Transverse colon (tissue), 4 donors: Measurements from ENCODE around the gene LRBA.

Source experiments
- POLR2A ChIP-seq: fragments of 450-650 bp; IDR thresholded peaks from one replicate; pipeline ENCODE4 v1.6.1; 2016; ENCODE audit warnings: antibody characterized with exemption, mild to moderate bottlenecking, moderate library complexity
- POLR2AphosphoS5 ChIP-seq, 3 donors: sonication (generic); formaldehyde crosslinking; IDR thresholded peaks; one replicate each; pipeline ENCODE4 v1.6.1; 2016; ENCODE audit warnings: antibody characterized with exemption in 3 of 3
- TF ChIP-seq, protein P1 (sequence below), 5 experiments: fragments of 200-600 bp in 3 of 5; fragments of 450-650 bp in 2 of 5; sonication (generic) in 3 of 5; IDR thresholded peaks; 1 replicate in 2 of 5; 2 replicates in 3 of 5; pipeline ENCODE4 v1.5.1; 2016 to 2017; ENCODE audit warnings: antibody characterized with exemption in 5 of 5, inconsistent platforms in 3 of 5, mild to moderate bottlenecking in 2 of 5, moderate library complexity in 1 of 5

DNA sequence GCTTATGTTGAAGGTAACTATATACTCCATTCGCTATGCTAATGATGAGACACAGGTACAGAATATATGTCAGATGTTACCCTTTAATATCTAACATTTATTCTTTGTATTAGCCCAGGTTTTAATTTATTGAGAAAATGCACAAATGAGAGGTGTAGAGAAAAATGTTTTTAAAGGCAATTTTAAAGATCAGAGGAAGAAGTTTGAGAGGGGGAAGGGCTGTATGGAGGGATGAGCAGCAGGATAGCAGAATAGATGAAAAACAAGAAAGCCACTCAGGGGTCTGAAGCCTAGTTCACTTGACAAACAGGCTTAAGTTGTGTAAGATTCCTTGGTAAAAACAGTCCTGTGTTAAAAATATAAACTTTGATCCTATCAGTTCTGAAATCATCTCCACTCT, 429.5 kb downstream of the LRBA start:
- TF ChIP-seq, protein P1, sequence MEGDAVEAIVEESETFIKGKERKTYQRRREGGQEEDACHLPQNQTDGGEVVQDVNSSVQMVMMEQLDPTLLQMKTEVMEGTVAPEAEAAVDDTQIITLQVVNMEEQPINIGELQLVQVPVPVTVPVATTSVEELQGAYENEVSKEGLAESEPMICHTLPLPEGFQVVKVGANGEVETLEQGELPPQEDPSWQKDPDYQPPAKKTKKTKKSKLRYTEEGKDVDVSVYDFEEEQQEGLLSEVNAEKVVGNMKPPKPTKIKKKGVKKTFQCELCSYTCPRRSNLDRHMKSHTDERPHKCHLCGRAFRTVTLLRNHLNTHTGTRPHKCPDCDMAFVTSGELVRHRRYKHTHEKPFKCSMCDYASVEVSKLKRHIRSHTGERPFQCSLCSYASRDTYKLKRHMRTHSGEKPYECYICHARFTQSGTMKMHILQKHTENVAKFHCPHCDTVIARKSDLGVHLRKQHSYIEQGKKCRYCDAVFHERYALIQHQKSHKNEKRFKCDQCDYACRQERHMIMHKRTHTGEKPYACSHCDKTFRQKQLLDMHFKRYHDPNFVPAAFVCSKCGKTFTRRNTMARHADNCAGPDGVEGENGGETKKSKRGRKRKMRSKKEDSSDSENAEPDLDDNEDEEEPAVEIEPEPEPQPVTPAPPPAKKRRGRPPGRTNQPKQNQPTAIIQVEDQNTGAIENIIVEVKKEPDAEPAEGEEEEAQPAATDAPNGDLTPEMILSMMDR (IDR thresholded peaks at IDR 0.05) = no peak
- TF ChIP-seq POLR2AphosphoS5 (IDR thresholded peaks at IDR 0.05) (no peak), POLR2A (no peak)
